Stomach (tissue), 9 donors: ENCODE data around the gene RABGAP1L. TPM values are rescaled to one million over a fixed set of nuclear protein-coding genes. Genes with fewer than 3 reads are reported as not detected.

Source experiments
- DNase-seq, 2 donors: peaks; one replicate each; pipeline versions ENCODE4 v3.0.0 to v3.0.0-alpha.2; 2013 to 2019
- H3K27ac ChIP-seq, 5 donors: fragments of 200-600 bp in 4 of 5; sonication (generic) in 4 of 5; one replicate each; pipeline ENCODE4 v1.5.1; 2013 to 2019; ENCODE audit warnings: mild to moderate bottlenecking in 1 of 5, moderate library complexity in 1 of 5
- H3K27me3 ChIP-seq, 3 donors: fragments of 200-600 bp; sonication (generic); one replicate each; pipeline ENCODE4 v1.5.1; 2017 to 2019; ENCODE audit warnings: mixed run types in 1 of 3
- H3K36me3 ChIP-seq, 4 donors: fragments of 200-600 bp; sonication (generic); 1 replicate in 3 of 4; 2 replicates in 1 of 4; pipeline ENCODE4 v1.5.1; 2016 to 2019
- H3K4me1 ChIP-seq, 4 donors: fragments of 200-600 bp; sonication (generic); one replicate each; pipeline ENCODE4 v1.5.1; 2016 to 2019
- H3K4me3 ChIP-seq, 4 donors: fragments of 200-600 bp; sonication (generic) in 3 of 4; one replicate each; pipeline ENCODE4 v1.5.1; 2016 to 2019; ENCODE audit warnings: mild to moderate bottlenecking in 1 of 4
- H3K9me3 ChIP-seq, 4 donors: fragments of 200-600 bp; sonication (generic); one replicate each; pipeline ENCODE4 v1.5.1; 2016 to 2019
- CTCF ChIP-seq, 7 experiments: fragments of 450-650 bp in 4 of 7; fragments of 200-600 bp in 3 of 7; sonication (generic) in 3 of 7; IDR thresholded peaks; one replicate each; pipeline ENCODE4 v1.5.1; 2016 to 2019; ENCODE audit warnings: antibody characterized with exemption in 7 of 7, control low read depth in 2 of 7, mild to moderate bottlenecking in 1 of 7
- EP300 ChIP-seq: sonication (generic); formaldehyde crosslinking; IDR thresholded peaks from one replicate; pipeline ENCODE4 v1.6.1; 2017; ENCODE audit warnings: antibody characterized with exemption
- POLR2A ChIP-seq, 4 donors: fragments of 450-650 bp; IDR thresholded peaks; one replicate each; pipeline ENCODE4 v1.6.1; 2016; ENCODE audit warnings: antibody characterized with exemption in 4 of 4, control low read depth in 2 of 4, mild to moderate bottlenecking in 1 of 4, moderate library complexity in 1 of 4
- POLR2AphosphoS5 ChIP-seq, 3 donors: sonication (generic); formaldehyde crosslinking; IDR thresholded peaks; one replicate each; pipeline ENCODE4 v1.6.1; 2016; ENCODE audit warnings: antibody characterized with exemption in 3 of 3
- WGBS, 5 donors: extraction: QIAGEN DNeasy Blood & Tissue Kit in 3 of 5; methylation state at CpG; one replicate each; pipeline versions ENCODE4 v1.1.5 to v1.1.7; 2013 to 2018; 5-methylcytosine and 5-hydroxymethylcytosine counted together
- intact Hi-C: fragments of 100-400 bp; cut with DNase I; formaldehyde crosslinking; loops from one replicate; pipeline ENCODE4 v1.15.1; 2023; ENCODE audit warnings: low total_unique reads
- polyA plus RNA-seq, 3 donors: library from polyadenylated mRNA; stranded (reverse); fragments of 200-250 nt; gene quantifications; one replicate each; pipeline ENCODE4 v1.2.3, GENCODE V29; 2013
- total RNA-seq, 5 donors: library from RNA; depleted of rRNA; stranded (reverse); fragments of >200 nt; gene quantifications; one replicate each; pipeline versions ENCODE4 v1.1.0 to v1.2.3, GENCODE V29; 2014 to 2016
- donor health status: healthy with polysubstance abuse.
- donor health status: Bipolar disorder and iron deficiency.
- donor health status: healthy.

The RABGAP1L gene
- total and polyA plus RNA-seq, 8 donors = 14.2 to 238 (median 57.9) TPM

- WGBS, 5 donors = 88 to 94% (median 90%) methylated on average over 3 of the region's 3 CpGs
- H3K4me3 ChIP-seq = no peak overlapping the region
- intact Hi-C loops = no loop called here
- DNase-seq = no peak
- no peaks in the 10 kb centered on the region for H3K27me3 ChIP-seq
- H3K27ac ChIP-seq = no peak overlapping the region
- H3K36me3 ChIP-seq = peaks cover 0 to 9% (median 0%) of the 10 kb centered on the region in 4 donors
- H3K4me1 ChIP-seq = no peaks in the 10 kb centered on the region
- no peaks in the 10 kb centered on the region for H3K9me3 ChIP-seq
- no peak for TF ChIP-seq POLR2A (IDR thresholded peaks at IDR 0.05)
- TF ChIP-seq POLR2AphosphoS5 (IDR thresholded peaks at IDR 0.05) = no peak
- TF ChIP-seq EP300 = no peak
- TF ChIP-seq CTCF (IDR thresholded peaks at IDR 0.05) = no peak
These were observed 668.9 kb downstream of the RABGAP1L start for GRCh38 chr1:174828264-174828663.

GRCh38 chr1:174829990-174830389 is 670.7 kb downstream of the RABGAP1L start:
- WGBS, 5 donors = 93 to 100% (median 97%) methylated on average over 1 of the region's 1 CpG
- H3K4me3 ChIP-seq = no peak overlapping the region
- no peaks in the 10 kb centered on the region for H3K27me3 ChIP-seq
- intact Hi-C loops = no loop called here
- no peaks in the 10 kb centered on the region for H3K9me3 ChIP-seq
- no peak for TF ChIP-seq CTCF (IDR thresholded peaks at IDR 0.05)
- peaks cover 0 to 9% (median 0%) of the 10 kb centered on the region in 4 donors for H3K36me3 ChIP-seq
- no peak overlapping the region for H3K27ac ChIP-seq
- no peaks in the 10 kb centered on the region for H3K4me1 ChIP-seq
- no peak for DNase-seq

- Histone ChIP-seq H3K4me3 (no peak overlapping the region), H3K4me1 (no peaks in the 10 kb centered on the region), H3K9me3 (no peaks in the 10 kb centered on the region), H3K27ac (no peak overlapping the region), H3K36me3 (no peaks in the 10 kb centered on the region), H3K27me3 (no peaks in the 10 kb centered on the region)
- TF ChIP-seq CTCF (IDR thresholded peaks at IDR 0.05) (no peak), POLR2A (IDR thresholded peaks at IDR 0.05) (no peak), POLR2AphosphoS5 (IDR thresholded peaks at IDR 0.05) (no peak), EP300 (no peak)
- DNase-seq = no peak
- 70 to 84% (median 72%) methylated on average over 4 of the region's 4 CpGs for WGBS, 5 donors
- intact Hi-C loops = no loop called here
These were observed 677.2 kb downstream of the RABGAP1L start for GRCh38 chr1:174836543-174836942.

- TF ChIP-seq POLR2A (IDR thresholded peaks at IDR 0.05) = no peak
- no peak for TF ChIP-seq POLR2AphosphoS5 (IDR thresholded peaks at IDR 0.05)
- no peak for TF ChIP-seq CTCF (IDR thresholded peaks at IDR 0.05)
- TF ChIP-seq EP300 = no peak
- DNase-seq = no peak
- no peaks in the 10 kb centered on the region for H3K9me3 ChIP-seq
- H3K27ac ChIP-seq = no peak overlapping the region
- H3K4me3 ChIP-seq = no peak overlapping the region
- no peaks in the 10 kb centered on the region for H3K4me1 ChIP-seq
- no peaks in the 10 kb centered on the region for H3K27me3 ChIP-seq
- H3K36me3 ChIP-seq = no peaks in the 10 kb centered on the region
- intact Hi-C loops = no loop called here
These were observed 678.1 kb downstream of the RABGAP1L start for GRCh38 chr1:174837386-174837785.

GRCh38 chr1:174839211-174839610 is 679.9 kb downstream of the RABGAP1L start:
- no peaks in the 10 kb centered on the region for H3K27me3 ChIP-seq
- DNase-seq = no peak
- intact Hi-C loops = no loop called here
- 92 to 97% (median 93%) methylated on average over 1 of the region's 1 CpG for WGBS, 5 donors
- H3K4me1 ChIP-seq = no peaks in the 10 kb centered on the region
- H3K4me3 ChIP-seq = no peak overlapping the region
- H3K9me3 ChIP-seq = no peaks in the 10 kb centered on the region
- TF ChIP-seq POLR2A (IDR thresholded peaks at IDR 0.05) (no peak), EP300 (no peak), CTCF (IDR thresholded peaks at IDR 0.05) (no peak), POLR2AphosphoS5 (IDR thresholded peaks at IDR 0.05) (no peak)
- no peak overlapping the region for H3K27ac ChIP-seq
- no peaks in the 10 kb centered on the region for H3K36me3 ChIP-seq
